Activated CD4-positive, alpha-beta memory T cell treated with anti-CD3 and anti-CD28 coated beads for 36 hours (primary cell): ENCODE measurements around the gene CASZ1. TPM values are rescaled to one million over a fixed set of nuclear protein-coding genes. Genes with fewer than 3 reads are reported as not detected.

Experiments used
- CTCF ChIA-PET: fragments of 350-600 bp; sonication (Branson Sonifier 250); formaldehyde crosslinking; loops from one replicate; lab custom pipeline; 2021; ENCODE audit warnings: antibody characterized with exemption, inconsistent platforms; lab: Charles Lee
- POLR2A ChIA-PET: fragments of 350-600 bp; sonication (Branson Sonifier 250); formaldehyde crosslinking; loops from one replicate; lab custom pipeline; 2021; ENCODE audit warnings: antibody characterized with exemption; lab: Charles Lee
- DNase-seq: peaks from one replicate; pipeline ENCODE4 v3.0.0-alpha.2; 2020
- H3K27ac Mint-ChIP-seq: one replicate; pipeline ENCODE4 v1.8.0; 2021; ENCODE audit warnings: mixed read lengths
- H3K27me3 Mint-ChIP-seq: one replicate; pipeline ENCODE4 v1.8.0; 2021; ENCODE audit warnings: mixed read lengths
- H3K36me3 Mint-ChIP-seq: one replicate; pipeline ENCODE4 v1.8.0; 2021; ENCODE audit warnings: mixed read lengths
- H3K4me1 Mint-ChIP-seq: one replicate; pipeline ENCODE4 v1.8.0; 2021; ENCODE audit warnings: low read depth, mixed read lengths
- H3K4me3 Mint-ChIP-seq: one replicate; pipeline ENCODE4 v1.8.0; 2021; ENCODE audit warnings: mild to moderate bottlenecking, mixed read lengths
- H3K9me3 Mint-ChIP-seq: one replicate; pipeline ENCODE4 v1.8.0; 2021; ENCODE audit warnings: mixed read lengths
- intact Hi-C: fragments of 100-400 bp; cut with micrococcal nuclease; formaldehyde crosslinking; loops from one replicate; pipeline ENCODE4 v1.15.1; 2023
- total RNA-seq, 2 experiments: library from RNA; stranded (reverse); gene quantifications; one replicate each; pipeline ENCODE4 v1.2.3, GENCODE V29; 2021

Gene CASZ1
- total RNA-seq, 2 experiments from 2014 or later = 5.5 to 6.3 TPM

GRCh38 chr1:10594595-10595223, 201.7 kb downstream of the CASZ1 start:
- POLR2A ChIA-PET = no interaction called here
- CTCF ChIA-PET = interaction anchor here (1.1 kb wide), 1 partner anchor 100 kb away, joined by 4 read pairs; no protein-coding TSS in a partner anchor
- H3K36me3 Mint-ChIP-seq = no peaks in the 10 kb centered on the region
- intact Hi-C loops = no loop called here
- no peak overlapping the region for H3K27ac Mint-ChIP-seq
- H3K27me3 Mint-ChIP-seq = no peaks in the 10 kb centered on the region
- no peaks in the 10 kb centered on the region for H3K4me1 Mint-ChIP-seq
- DNase-seq = no peak
- H3K4me3 Mint-ChIP-seq = no peak overlapping the region
- no peaks in the 10 kb centered on the region for H3K9me3 Mint-ChIP-seq

DNA sequence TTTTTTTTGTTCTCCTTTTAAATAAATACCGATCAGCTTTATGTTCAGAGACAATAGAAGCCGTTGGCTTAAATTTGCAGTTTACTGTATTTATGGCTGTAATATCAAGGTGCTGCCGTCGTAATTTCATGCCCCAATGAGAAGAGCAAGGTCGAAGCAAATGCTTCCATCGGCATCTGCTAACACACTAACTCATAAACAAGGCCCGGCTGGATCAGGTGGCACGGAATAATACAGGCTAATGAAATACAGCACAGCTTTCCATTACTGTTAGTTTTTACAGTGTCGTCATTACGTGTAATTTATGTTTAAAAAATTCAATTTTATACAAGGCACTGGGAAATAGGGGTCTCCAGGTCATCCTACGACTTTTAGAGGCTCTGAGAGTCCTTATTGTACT, 202.7 kb downstream of the CASZ1 start:
- POLR2A ChIA-PET = no interaction called here

DNA sequence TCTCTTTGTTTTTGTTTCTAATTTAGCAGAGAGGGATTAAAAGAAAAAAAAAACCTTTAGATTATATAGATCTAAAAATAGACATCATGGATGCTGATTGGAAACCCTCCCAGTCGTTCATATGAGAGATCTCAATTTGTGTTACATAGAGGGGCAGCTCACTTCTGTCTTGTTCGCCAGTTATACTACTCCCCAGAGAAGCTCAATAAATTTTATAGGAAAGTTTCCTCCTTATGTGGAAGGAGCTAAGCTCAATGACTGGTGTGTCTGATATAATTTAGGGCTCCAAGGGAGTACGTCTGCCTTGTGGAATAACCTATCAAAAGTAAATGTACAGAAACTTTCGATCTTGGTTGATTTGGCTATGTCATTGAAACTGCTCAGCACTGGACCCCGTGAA, 204.1 kb downstream of the CASZ1 start:
- CTCF ChIA-PET = no interaction called here
- Mint-ChIP-seq H3K4me3 (no peak overlapping the region), H3K9me3 (no peaks in the 10 kb centered on the region), H3K27ac (no peak overlapping the region), H3K36me3 (no peaks in the 10 kb centered on the region), H3K27me3 (no peaks in the 10 kb centered on the region), H3K4me1 (no peaks in the 10 kb centered on the region)
- POLR2A ChIA-PET = no interaction called here
- intact Hi-C loops = no loop called here
- no peak for DNase-seq

More for the DNA sequence above, 202.7 kb downstream of the CASZ1 start:
- Mint-ChIP-seq H3K4me3 (no peak overlapping the region), H3K27me3 (no peaks in the 10 kb centered on the region), H3K36me3 (no peaks in the 10 kb centered on the region), H3K9me3 (no peaks in the 10 kb centered on the region), H3K4me1 (no peaks in the 10 kb centered on the region), H3K27ac (no peak overlapping the region)
- DNase-seq = no peak
- intact Hi-C loops = no loop called here
- CTCF ChIA-PET = no interaction called here

DNA sequence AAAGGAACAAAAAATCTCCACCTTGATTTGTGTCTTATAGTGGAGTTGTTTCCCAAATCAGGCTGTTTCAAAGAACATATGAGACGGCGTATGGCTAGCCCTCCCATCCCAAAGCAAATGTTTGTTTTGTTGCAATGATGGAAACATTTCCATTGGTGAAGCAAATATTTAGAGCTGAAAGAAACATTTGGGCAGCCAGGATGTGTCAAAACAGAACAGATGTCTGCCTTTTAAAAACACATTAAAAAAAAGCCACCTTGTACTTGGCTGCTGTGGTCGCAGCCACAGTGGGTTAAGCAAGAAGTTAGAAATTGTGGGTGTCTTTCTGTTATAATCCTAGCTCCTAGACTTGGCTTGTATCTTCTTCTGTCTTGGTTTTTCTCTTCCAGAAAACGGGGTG, 205.4 kb downstream of the CASZ1 start:
- CTCF ChIA-PET = no interaction called here
- Mint-ChIP-seq H3K36me3 (no peaks in the 10 kb centered on the region), H3K27me3 (no peaks in the 10 kb centered on the region), H3K4me3 (no peak overlapping the region), H3K9me3 (no peaks in the 10 kb centered on the region), H3K27ac (no peak overlapping the region), H3K4me1 (no peaks in the 10 kb centered on the region)
- POLR2A ChIA-PET = no interaction called here
- intact Hi-C loops = no loop called here
- no peak for DNase-seq

DNA sequence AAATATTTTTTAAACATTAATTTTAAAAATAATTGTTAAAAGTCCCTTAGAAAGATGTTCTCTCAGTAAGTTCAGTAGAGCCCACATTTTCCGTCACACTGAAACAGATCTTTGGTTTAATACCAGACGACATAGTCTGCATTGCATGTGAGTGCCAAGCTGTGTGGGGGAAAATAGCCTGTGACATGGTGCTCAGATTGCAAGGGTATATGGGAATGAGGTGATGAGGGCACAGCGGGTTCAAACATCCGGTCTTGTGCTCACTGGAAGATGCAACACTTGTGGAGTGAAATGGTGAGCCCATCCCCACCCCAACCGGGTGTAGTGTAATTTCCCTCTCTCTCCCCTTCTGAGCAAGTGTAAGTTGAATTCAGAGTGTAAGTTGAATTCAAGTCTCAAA, 207.4 kb downstream of the CASZ1 start:
- H3K27me3 Mint-ChIP-seq = no peaks in the 10 kb centered on the region
- no peak overlapping the region for H3K4me3 Mint-ChIP-seq
- CTCF ChIA-PET = no interaction called here
- no peaks in the 10 kb centered on the region for H3K9me3 Mint-ChIP-seq
- DNase-seq = no peak
- no peaks in the 10 kb centered on the region for H3K4me1 Mint-ChIP-seq
- intact Hi-C loops = no loop called here
- no peaks in the 10 kb centered on the region for H3K36me3 Mint-ChIP-seq
- POLR2A ChIA-PET = no interaction called here
- H3K27ac Mint-ChIP-seq = no peak overlapping the region

DNA sequence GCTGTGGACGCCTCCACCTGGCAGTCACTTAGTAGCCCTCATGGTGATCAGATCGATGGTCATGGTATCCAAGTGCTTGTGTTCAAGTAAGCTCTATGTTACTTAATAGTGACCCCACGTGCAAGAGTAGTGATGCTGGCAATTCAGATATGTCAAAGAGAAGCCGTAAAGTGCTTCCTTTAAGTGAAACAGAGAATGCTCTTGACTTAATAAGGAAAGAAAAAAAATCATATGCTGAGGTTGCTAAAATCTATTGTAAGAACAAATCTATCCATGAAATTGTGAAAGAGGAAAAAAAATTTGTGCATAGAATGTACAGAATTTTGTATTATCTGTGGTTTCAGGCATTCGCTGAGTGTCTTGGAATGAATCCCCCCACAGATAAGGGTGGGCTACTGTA, 207.8 kb downstream of the CASZ1 start:
- Mint-ChIP-seq H3K4me3 (no peak overlapping the region), H3K27me3 (no peaks in the 10 kb centered on the region), H3K4me1 (no peaks in the 10 kb centered on the region), H3K9me3 (no peaks in the 10 kb centered on the region), H3K36me3 (no peaks in the 10 kb centered on the region), H3K27ac (no peak overlapping the region)
- no peak for DNase-seq
- intact Hi-C loops = no loop called here
- CTCF ChIA-PET = interaction anchor here (0.9 kb wide), 1 partner anchor 81 kb away, joined by 3 read pairs; no protein-coding TSS in a partner anchor
- POLR2A ChIA-PET = no interaction called here

Other genes starting within 250 kb of the CASZ1 start
- gene TARDBP, start 216.0 kb upstream of the CASZ1 start, total RNA-seq = 100 to 1,000 TPM; 175 to 177 TPM